A673 (cell line): Measurements from ENCODE around the gene GFY. TPM values are rescaled to one million over a fixed set of nuclear protein-coding genes. Genes with fewer than 3 reads are reported as not detected.

Experiments
- BruUV-seq: library from RNA; stranded (reverse); fragments of 400-500 nt; replicated peaks from 2 replicates; lab custom pipeline; 2021; lab: Mats Ljungman, UMichigan
- CTCF ChIA-PET: fragments of 300-600 bp; sonication (Branson Sonifier 250); formaldehyde crosslinking; loops from one replicate; lab custom pipeline; 2022; ENCODE audit warnings: antibody characterized with exemption; lab: Charles Lee
- POLR2A ChIA-PET: fragments of 300-600 bp; sonication (Branson Sonifier 250); formaldehyde crosslinking; loops from one replicate; lab custom pipeline; 2022; ENCODE audit warnings: antibody characterized with exemption; ENCODE audit not compliant: low non-redundant PET; lab: Charles Lee
- DNase-seq: peaks from one replicate; pipeline ENCODE4 v3.0.0-alpha.2; 2015; ENCODE audit warnings: low spot score
- H3K27ac ChIP-seq: fragments of 200-600 bp; sonication (generic); 2 replicates; pipeline ENCODE4 v1.5.1; 2016; ENCODE audit warnings: mixed run types, low read depth, mild to moderate bottlenecking, mixed read lengths, antibody characterized with exemption, low read length; ENCODE audit not compliant: poor library complexity, severe bottlenecking
- H3K27me3 ChIP-seq: fragments of 200-600 bp; sonication (generic); replicated peaks from 2 replicates; pipeline ENCODE4 v1.6.1; 2017; ENCODE audit warnings: mixed run types, low read depth, mild to moderate bottlenecking, mixed read lengths, antibody characterized with exemption, low read length; ENCODE audit not compliant: insufficient read depth, poor library complexity
- H3K36me3 ChIP-seq: fragments of 200-600 bp; sonication (generic); 2 replicates; pipeline ENCODE4 v1.6.1; 2016; ENCODE audit warnings: mixed run types, mild to moderate bottlenecking, mixed read lengths, antibody characterized with exemption, low read length; ENCODE audit not compliant: insufficient read depth, poor library complexity, severe bottlenecking
- H3K4me1 ChIP-seq: fragments of 200-600 bp; sonication (generic); 2 replicates; pipeline ENCODE4 v1.6.1; 2017; ENCODE audit warnings: mixed run types, mild to moderate bottlenecking, mixed read lengths, antibody characterized with exemption, low read length; ENCODE audit not compliant: insufficient read depth, poor library complexity, severe bottlenecking
- H3K4me3 ChIP-seq: fragments of 200-600 bp; sonication (generic); 2 replicates; pipeline ENCODE4 v1.5.1; 2016; ENCODE audit warnings: low read depth, mixed run types, mild to moderate bottlenecking, mixed read lengths, low read length; ENCODE audit not compliant: poor library complexity, severe bottlenecking
- H3K9me3 ChIP-seq: fragments of 200-600 bp; sonication (generic); 2 replicates; pipeline ENCODE4 v1.6.1; 2016; ENCODE audit warnings: mixed run types, low read depth, mild to moderate bottlenecking, mixed read lengths, antibody characterized with exemption, low read length; ENCODE audit not compliant: poor library complexity, severe bottlenecking
- CTCF ChIP-seq: fragments of 300-800, 200-600 bp; sonication (generic); conservative IDR thresholded peaks from 2 replicates; pipeline ENCODE4 v1.5.1; 2017; ENCODE audit warnings: low read depth, mild to moderate bottlenecking, antibody characterized with exemption, low read length, moderate library complexity, mixed read lengths
- EZH2 ChIP-seq: fragments of 200-600 bp; sonication (generic); IDR thresholded peaks from 2 replicates; pipeline ENCODE4 v1.6.1; 2017; ENCODE audit warnings: borderline replicate concordance, low read depth, mild to moderate bottlenecking, mixed read lengths, antibody characterized with exemption, low read length; ENCODE audit not compliant: poor library complexity, severe bottlenecking
- intact Hi-C: fragments of 100-400 bp; cut with micrococcal nuclease; formaldehyde crosslinking; loops from one replicate; pipeline ENCODE4 v1.10.0; 2022; ENCODE audit not compliant: unreplicated experiment
- total RNA-seq: library from RNA; stranded (reverse); gene quantifications from 2 replicates; pipeline ENCODE4 v1.2.3, GENCODE V29; 2021

GFY gene
- total RNA-seq, 1 experiment from 2014 or later, result not detected

GRCh38 chr19:49382639-49383038 lies 42.5 kb upstream of the GFY start:
- Histone ChIP-seq H3K27me3 (no peaks in the 10 kb centered on the region), H3K4me1 (no peaks in the 10 kb centered on the region), H3K36me3 (no peaks in the 10 kb centered on the region), H3K4me3 (no peak overlapping the region), H3K9me3 (peaks cover 10% of the 10 kb centered on the region), H3K27ac (no peak overlapping the region)
- ChIA-PET POLR2A (no interaction called here), CTCF (no interaction called here)
- DNase-seq, result no peak
- intact Hi-C loops, result no loop called here
- TF ChIP-seq EZH2 (no peak), CTCF (no peak)
- BruUV-seq, result no TSS peak

GRCh38 chr19:49383599-49383998 lies 41.6 kb upstream of the GFY start:
- TF ChIP-seq CTCF (no peak), EZH2 (no peak)
- POLR2A ChIA-PET, result no interaction called here
- no peaks in the 10 kb centered on the region for H3K4me1 ChIP-seq
- intact Hi-C loops, result no loop called here
- peaks cover 10% of the 10 kb centered on the region for H3K9me3 ChIP-seq
- no TSS peak for BruUV-seq
- no peak overlapping the region for H3K27ac ChIP-seq
- CTCF ChIA-PET, result interaction anchor here (0.6 kb wide), 1 partner anchor 189 kb away, joined by 3 read pairs; no protein-coding TSS in a partner anchor
- no peaks in the 10 kb centered on the region for H3K36me3 ChIP-seq
- no peak for DNase-seq
- no peaks in the 10 kb centered on the region for H3K27me3 ChIP-seq
- H3K4me3 ChIP-seq, result no peak overlapping the region

- no peak for DNase-seq
- Histone ChIP-seq H3K9me3 (peaks cover under 1% of the 10 kb centered on the region), H3K4me1 (no peaks in the 10 kb centered on the region), H3K4me3 (no peak within 1 kb of the TSS), H3K36me3 (no peaks in the 10 kb centered on the region), H3K27ac (no peak within 1 kb of the TSS), H3K27me3 (no peaks in the 10 kb centered on the region)
- TF ChIP-seq EZH2, result no peak
- ChIA-PET POLR2A (no interaction called here), CTCF (no interaction called here)
- BruUV-seq, result no TSS peak
- intact Hi-C loops, result no loop called here
Observed at GRCh38 chr19:49387936-49388372, 37.2 kb upstream of the GFY start, which contains the start of gene KASH5. Gene KASH5 (plus strand): TSS chr19:49388249. CDS start chr19:49390884, 2,635 bp downstream.

GRCh38 chr19:49389406-49389805 lies 35.8 kb upstream of the GFY start:
- H3K27me3 ChIP-seq, result no peaks in the 10 kb centered on the region
- no peak overlapping the region for H3K27ac ChIP-seq
- H3K4me3 ChIP-seq, result no peak overlapping the region
- ChIA-PET CTCF (no interaction called here), POLR2A (interaction anchor here (0.7 kb wide), 1 partner anchor 37 kb away, joined by 4 read pairs; no protein-coding TSS in a partner anchor)
- intact Hi-C loops, result no loop called here
- H3K36me3 ChIP-seq, result no peaks in the 10 kb centered on the region
- no peak for DNase-seq
- TF ChIP-seq EZH2 (no peak), CTCF (no peak)
- BruUV-seq, result no TSS peak
- no peaks in the 10 kb centered on the region for H3K9me3 ChIP-seq
- H3K4me1 ChIP-seq, result no peaks in the 10 kb centered on the region
